Measurements from ENCODE around the gene OOEP. TPM values are rescaled to one million over a fixed set of nuclear protein-coding genes. Genes with fewer than 3 reads are reported as not detected.
"Not testable (repeated sequence)": the region's sequence is repeated elsewhere in the genome, so short reads cannot be mapped to it uniquely, and the experiment has no call there.

The OOEP gene
- total RNA-seq, 6 donors from 2014 or later, result 0.43 TPM; not detected in 5

- Histone ChIP-seq H3K9me3 (no peaks in the 10 kb centered on the region), H3K4me3 (no peak overlapping the region), H3K27ac (no peak overlapping the region), H3K4me1 (no peaks in the 10 kb centered on the region), H3K27me3 (no peaks in the 10 kb centered on the region), H3K36me3 (no peaks in the 10 kb centered on the region)
- no peak for TF ChIP-seq POLR2A (IDR thresholded peaks at IDR 0.05)
- TF ChIP-seq CTCF (IDR thresholded peaks at IDR 0.05), result no peak
- TF ChIP-seq POLR2AphosphoS5 (IDR thresholded peaks at IDR 0.05), result no peak
- no peak for TF ChIP-seq EP300 (IDR thresholded peaks at IDR 0.05)
- WGBS, 2 donors, result 95 to 96% methylated on average over 10 of the region's 10 CpGs
- ATAC-seq (ENCODE audit: low FRiP score in 2 of 2) (no peak), DNase-seq (no peak)
These were observed 26.2 kb upstream of the OOEP start for GRCh38 chr6:73395875-73396274.

- DNase-seq (peak; percentile 51 to 81), ATAC-seq (ENCODE audit: low FRiP score in 2 of 2) (peak; percentile 81 to 82)
- TF ChIP-seq CTCF (IDR thresholded peaks at IDR 0.05) (no peak), POLR2A (IDR thresholded peaks at IDR 0.05) (peak in 1 of 4 donors; percentile 49)
- Histone ChIP-seq H3K27me3 (no peaks in the 10 kb centered on the region), H3K4me1 (no peaks in the 10 kb centered on the region), H3K9me3 (no peaks in the 10 kb centered on the region), H3K4me3 (peak within 1 kb of the TSS in 3 of 4 donors; percentile 21 to 41 (median 37)), H3K36me3 (no peaks in the 10 kb centered on the region), H3K27ac (peak within 1 kb of the TSS in 3 of 4 donors; percentile 54 to 86 (median 60))
- 78 to 84% methylated on average over 50 to 54 of the region's 54 CpGs for WGBS, 2 donors
These were observed 25.1 kb upstream of the OOEP start, which contains the start of gene DDX43 for GRCh38 chr6:73394577-73395354. TSS of gene DDX43 (plus strand) at chr6:73394828. CDS start at chr6:73394906, 78 bp downstream.

- no peak overlapping the region for H3K4me3 ChIP-seq
- H3K9me3 ChIP-seq, result no peaks in the 10 kb centered on the region
- WGBS, 2 donors, result 91 to 97% methylated on average over 3 of the region's 3 CpGs
- no peak for TF ChIP-seq CTCF (IDR thresholded peaks at IDR 0.05)
- no peak for TF ChIP-seq POLR2AphosphoS5 (IDR thresholded peaks at IDR 0.05)
- TF ChIP-seq EP300 (IDR thresholded peaks at IDR 0.05), result no peak
- no peak for TF ChIP-seq POLR2A (IDR thresholded peaks at IDR 0.05)
- H3K27ac ChIP-seq, result no peak overlapping the region
- peaks cover 0 to 9% (median 0%) of the 10 kb centered on the region in 4 donors for H3K4me1 ChIP-seq
- ATAC-seq (ENCODE audit: low FRiP score in 2 of 2), result no peak
- H3K27me3 ChIP-seq, result no peaks in the 10 kb centered on the region
- H3K36me3 ChIP-seq, result no peaks in the 10 kb centered on the region
- DNase-seq, result no peak
These were observed 23.6 kb upstream of the OOEP start for GRCh38 chr6:73393278-73393677.

GRCh38 chr6:73392188-73392587, 22.5 kb upstream of the OOEP start:
- not testable (repeated sequence) for H3K4me3 ChIP-seq; H3K9me3 ChIP-seq; ATAC-seq (ENCODE audit: low FRiP score in 2 of 2); H3K36me3 ChIP-seq; H3K27ac ChIP-seq; H3K4me1 ChIP-seq; H3K27me3 ChIP-seq
- DNase-seq, result peak in 1 of 2 donors; percentile 47
- 53 to 72% methylated on average over 4 of the region's 4 CpGs for WGBS, 2 donors

GRCh38 chr6:73391675-73392074, 22.0 kb upstream of the OOEP start:
- no peak overlapping the region for H3K4me3 ChIP-seq
- H3K27ac ChIP-seq, result no peak overlapping the region
- TF ChIP-seq CTCF (IDR thresholded peaks at IDR 0.05) (no peak), EP300 (IDR thresholded peaks at IDR 0.05) (no peak), POLR2AphosphoS5 (IDR thresholded peaks at IDR 0.05) (no peak), POLR2A (IDR thresholded peaks at IDR 0.05) (no peak)
- H3K27me3 ChIP-seq, result no peaks in the 10 kb centered on the region
- H3K36me3 ChIP-seq, result no peaks in the 10 kb centered on the region
- DNase-seq, result no peak
- no peak for ATAC-seq (ENCODE audit: low FRiP score in 2 of 2)
- peaks cover 0 to 10% (median 0%) of the 10 kb centered on the region in 4 donors for H3K4me1 ChIP-seq
- no peaks in the 10 kb centered on the region for H3K9me3 ChIP-seq
- 64 to 76% methylated on average over 2 of the region's 2 CpGs for WGBS, 2 donors

All from upper lobe of left lung (tissue), 6 donors.